GM19035 (cell line): Measurements from ENCODE around the gene SPNS3.

Source experiments
- ATAC-seq: cut with Tn5 transposase; IDR thresholded peaks from one replicate; pipeline ENCODE4 v1.9.1; 2021; ENCODE audit not compliant: unreplicated experiment

SPNS3 gene

DNA sequence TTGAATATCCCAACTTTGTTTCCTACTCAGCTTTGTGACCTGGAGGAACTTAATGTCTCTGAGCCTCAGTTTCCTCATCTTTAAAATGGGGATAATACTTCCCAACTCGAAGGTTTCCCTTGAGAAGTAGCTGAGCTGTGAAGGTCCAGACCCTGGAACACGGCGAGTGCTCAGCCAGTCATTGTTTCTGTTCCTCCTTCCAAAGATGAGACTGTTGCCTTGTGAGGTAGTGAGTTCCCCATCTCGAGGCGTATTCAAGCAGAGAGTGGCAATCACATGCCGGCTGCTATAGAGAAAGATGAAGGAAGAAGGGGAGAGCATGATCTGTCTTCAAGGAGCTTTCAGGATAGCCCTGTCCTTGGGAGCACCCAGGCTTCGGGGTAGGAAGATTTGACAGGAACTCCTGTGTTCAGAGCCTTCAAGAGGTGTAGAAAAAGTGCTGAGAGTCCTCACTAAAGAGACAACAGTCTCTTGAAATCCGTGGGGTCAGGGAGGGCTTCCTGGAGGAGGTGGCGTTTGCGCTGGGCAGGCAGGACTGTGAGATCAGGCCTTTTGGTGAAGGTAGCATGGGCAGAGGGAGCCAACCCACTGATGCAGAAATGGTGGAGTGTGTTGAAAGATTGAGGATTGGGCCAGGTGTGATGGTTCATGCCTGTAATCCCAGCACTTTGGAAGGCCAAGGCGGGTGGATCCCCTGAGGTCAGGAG is 92.1 kb downstream of the SPNS3 start:
- ATAC-seq, result no peak

DNA sequence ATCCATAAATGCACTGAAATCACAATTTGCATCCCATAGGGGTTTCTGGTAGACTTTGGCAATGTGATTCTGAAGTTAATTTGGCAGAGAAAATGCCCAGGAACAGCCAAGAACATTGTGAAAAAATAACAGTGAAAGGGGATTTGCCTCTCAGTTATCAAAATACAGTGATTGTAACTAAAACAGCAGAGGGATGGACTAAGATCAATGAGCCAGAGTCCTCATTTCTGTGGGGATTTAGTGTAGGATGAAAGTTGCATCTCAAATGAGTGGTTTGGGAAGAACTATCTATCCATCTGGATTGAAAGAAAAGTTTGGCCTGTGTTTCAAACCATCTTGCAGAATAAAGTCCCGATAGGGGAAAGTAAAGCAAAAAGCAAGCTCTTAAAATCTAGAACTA is 93.4 kb downstream of the SPNS3 start:
- no peak for ATAC-seq

GRCh38 chr17:4527566-4528125 is 93.9 kb downstream of the SPNS3 start:
- ATAC-seq, result no peak

- ATAC-seq, result no peak
These were observed 95.9 kb downstream of the SPNS3 start for GRCh38 chr17:4529533-4530152.

GRCh38 chr17:4530799-4531730 is 97.3 kb downstream of the SPNS3 start:
- ATAC-seq, result no peak

GRCh38 chr17:4531988-4532736 is 98.4 kb downstream of the SPNS3 start:
- ATAC-seq, result no peak

GRCh38 chr17:4532860-4533522 is 99.3 kb downstream of the SPNS3 start:
- ATAC-seq, result no peak

DNA sequence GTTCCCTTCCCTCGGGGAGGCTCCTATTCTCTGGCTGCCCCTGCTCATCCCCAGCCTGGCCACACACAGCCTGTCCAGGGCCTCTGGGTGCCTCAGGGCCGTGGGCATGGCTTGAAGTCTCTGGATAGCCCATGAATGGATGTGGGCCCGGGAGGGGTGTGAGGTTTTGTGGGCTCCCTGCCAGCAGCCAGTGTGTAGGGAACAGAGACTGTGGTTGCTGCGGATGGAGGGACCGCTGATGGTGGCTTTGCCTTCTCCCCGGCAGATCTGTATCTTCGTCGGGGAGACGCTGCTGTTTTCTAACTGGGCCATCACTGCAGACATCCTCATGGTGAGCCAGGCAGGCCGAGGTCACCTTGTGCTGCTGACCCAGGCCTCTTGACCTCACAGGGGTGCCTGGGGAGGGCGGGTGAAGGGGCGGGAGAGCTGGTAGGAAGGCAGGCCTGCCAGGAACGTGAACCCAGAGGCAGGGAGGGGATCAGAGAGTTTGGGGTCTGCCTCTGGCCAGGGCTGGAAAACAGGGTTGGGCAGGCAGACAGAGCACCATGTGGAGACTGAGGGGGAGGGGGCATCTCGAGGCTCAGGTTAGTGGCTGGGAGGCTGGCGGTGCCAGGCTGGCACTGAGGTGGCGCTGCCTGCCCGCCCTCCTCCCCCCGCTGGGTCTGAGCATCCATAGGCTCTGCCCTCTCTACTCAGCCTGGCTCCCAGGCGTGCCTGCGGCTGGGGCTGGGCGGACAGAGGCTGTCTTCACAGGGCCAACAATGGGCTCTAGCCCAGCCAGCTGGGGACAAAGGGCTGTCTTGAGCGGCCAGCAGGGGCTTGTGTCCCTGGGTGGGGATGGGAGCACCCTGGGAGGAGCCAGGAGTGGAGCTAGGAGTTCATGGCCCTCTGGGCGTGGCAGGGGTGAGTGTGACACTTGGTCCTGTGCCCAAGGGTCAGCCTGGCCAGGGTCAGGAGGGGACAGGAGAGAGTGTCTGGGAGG is 100.1 kb downstream of the SPNS3 start:
- no peak for ATAC-seq

GRCh38 chr17:4534515-4534914 is 100.8 kb downstream of the SPNS3 start:
- ATAC-seq, result no peak

GRCh38 chr17:4534928-4535666 is 101.4 kb downstream of the SPNS3 start:
- ATAC-seq, result no peak

DNA sequence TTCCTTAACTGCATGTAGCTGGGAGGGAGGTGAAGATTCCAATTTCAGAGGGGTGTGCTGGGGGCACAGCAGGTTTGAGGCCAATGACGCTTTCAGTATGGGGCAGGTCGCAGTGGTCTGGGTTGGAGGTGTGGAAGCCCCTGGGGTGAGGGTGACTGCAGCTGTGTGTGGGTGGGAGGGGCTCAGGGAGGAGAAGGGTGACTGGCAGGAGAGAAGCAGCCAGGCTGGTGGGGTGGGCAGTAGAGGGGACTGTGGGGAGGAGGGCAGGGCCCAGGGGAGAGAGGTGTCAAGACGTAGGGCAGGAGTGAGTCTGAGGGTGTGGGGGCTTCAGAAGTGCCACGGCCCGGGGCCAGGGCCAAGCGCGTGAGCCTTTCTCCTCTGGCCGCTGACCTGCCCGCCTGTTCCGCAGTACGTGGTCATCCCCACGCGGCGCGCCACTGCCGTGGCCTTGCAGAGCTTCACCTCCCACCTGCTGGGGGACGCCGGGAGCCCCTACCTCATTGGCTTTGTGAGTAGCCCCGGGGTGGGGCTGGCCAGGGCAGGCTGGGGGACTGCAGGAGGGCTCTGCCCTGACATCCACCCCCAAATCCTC is 102.0 kb downstream of the SPNS3 start:
- ATAC-seq, result no peak

- no peak for ATAC-seq
These were observed 102.6 kb downstream of the SPNS3 start for GRCh38 chr17:4536259-4536741.

- ATAC-seq, result no peak
These were observed 103.1 kb downstream of the SPNS3 start for GRCh38 chr17:4536742-4537411.
